Left hindlimb (tissue), 1 donor: ENCODE results near the gene CXCL13.
"Not testable (repeated sequence)": the region's sequence is repeated elsewhere in the genome, so short reads cannot be mapped to it uniquely, and the experiment has no call there.

Experiments used
- DNase-seq: peaks from one replicate; pipeline ENCODE4 v3.0.0-alpha.2; 2018

Gene CXCL13, protein sequence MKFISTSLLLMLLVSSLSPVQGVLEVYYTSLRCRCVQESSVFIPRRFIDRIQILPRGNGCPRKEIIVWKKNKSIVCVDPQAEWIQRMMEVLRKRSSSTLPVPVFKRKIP

DNA sequence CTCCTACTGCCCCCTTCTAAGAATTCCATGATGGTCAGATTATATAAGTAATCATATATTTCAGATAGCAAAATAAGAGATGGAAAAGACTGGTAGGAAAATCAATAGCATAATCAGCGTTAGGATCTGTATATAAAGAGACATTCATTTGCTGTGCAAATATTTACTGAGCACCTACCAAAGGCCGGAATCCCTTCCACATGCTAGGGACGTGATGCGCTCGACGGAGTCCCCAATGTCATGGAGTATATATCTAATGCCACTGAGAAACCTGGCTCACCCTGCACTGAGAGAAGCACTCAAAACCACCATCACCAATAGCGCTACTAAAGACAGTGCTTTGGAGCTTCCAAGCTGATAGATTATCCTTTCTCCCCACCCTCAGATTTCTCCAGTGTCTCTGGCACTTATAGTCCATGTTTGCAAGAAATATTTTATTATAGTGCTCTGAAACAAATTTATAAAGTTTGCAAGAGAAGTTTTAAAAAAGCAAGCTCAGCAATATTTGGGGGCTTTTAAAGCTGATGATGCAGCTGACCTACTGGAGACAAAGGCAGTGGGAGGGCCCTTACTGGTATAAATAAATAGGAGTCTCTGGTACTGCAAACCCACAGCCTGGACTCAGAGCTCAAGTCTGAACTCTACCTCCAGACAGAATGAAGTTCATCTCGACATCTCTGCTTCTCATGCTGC is at the start of gene CXCL13:
CXCL13 (plus strand) TSS at position 611 of the 693 bp plus-strand sequence; CDS start at position 657, 46 bp downstream.
- DNase-seq = no peak

DNA sequence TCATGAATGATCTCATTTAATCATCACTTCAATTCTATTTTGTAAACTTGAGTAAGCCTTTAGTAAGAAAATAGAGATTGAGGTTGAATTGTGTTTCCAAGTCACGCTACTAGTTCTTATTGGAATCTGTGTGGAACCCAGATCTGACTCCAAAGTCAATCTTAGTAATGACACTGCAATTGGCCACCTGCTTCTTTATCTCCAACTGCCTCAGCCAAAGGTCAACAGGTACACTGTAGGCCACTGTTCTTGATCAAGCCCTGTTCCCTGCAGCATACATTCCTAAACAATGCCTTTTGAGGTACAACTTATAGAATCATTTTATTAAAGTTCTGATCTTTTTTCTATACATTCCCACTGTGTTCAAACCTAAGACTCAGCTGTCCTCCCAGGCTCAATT is 45.5 kb upstream of the CXCL13 start:
- no peak for DNase-seq

DNA sequence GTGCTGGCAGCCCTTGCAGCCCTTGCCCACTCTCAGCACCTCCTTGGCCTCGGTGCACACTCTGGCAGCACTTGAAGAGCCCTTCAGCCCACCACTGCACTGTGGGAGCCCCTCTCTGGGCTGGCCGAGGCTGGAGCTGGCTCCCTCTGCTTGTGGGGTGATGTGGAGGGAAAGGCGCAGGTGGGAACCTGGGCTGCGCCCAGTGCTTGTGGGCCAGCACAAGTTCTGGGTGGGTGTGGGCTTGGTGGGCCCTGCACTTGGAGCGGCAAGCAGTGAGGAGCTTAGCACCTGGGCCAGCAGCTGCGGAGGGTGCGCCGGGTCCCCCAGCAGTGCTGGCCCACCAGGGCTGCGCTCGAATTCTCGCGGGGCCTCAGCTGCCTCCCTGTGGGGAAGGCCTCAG is 43.9 kb upstream of the CXCL13 start:
- DNase-seq = not testable (repeated sequence)

DNA sequence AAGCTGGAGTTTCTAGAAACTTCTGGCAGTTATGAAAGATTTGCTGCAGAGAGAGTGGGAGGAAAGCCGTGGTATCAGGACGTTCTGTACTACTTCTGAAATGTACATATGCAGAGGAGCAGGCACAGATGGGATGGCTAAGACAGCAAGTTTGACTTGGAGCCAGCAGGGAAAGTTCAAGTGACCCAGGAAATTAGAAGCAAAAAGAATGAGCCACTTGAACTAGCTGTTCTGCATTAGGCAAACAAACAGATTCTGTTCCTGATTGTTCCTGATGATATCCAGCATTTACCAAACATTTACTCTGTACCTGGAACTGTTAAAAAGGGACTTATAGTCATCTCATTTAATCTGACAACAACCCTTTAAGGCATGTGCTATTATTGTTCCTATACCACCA is 41.4 kb upstream of the CXCL13 start:
- no peak for DNase-seq

DNA sequence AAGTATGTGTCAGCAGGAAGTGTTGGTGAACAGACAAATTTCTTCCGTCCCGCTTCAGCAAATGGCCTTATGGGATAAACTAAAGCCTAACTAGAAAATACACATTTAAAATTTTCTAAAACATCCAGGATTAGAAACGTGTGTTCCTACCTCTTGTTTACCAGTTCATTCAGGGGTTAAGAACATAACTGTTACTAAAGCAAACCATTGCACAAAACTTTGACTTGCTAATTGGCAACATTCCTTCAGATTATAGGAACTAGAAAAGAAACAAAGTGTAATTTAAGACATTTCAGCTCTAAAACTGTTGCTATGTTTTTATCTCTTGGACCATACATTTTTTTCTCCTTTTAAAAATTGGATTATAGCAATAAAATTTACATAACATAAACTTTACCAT is 39.5 kb upstream of the CXCL13 start:
- no peak for DNase-seq

DNA sequence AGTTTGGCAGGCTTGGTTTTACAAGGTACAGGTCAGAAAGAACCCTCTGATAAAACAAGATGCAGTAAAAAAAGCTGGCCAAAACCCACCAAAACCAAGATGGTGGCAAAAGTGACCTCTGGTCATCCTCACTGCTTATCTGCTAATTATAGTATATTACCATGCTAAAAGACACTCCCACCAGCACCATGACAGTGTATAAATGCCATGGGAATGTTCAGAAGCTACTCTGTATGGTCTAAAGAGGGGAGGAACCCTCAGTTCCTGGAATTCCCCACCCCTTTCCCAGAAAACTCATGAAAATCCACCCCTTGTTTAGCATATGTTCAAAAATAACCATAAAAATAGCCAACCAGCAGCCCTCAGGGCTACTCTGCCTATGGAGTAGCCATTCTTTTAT is 38.1 kb upstream of the CXCL13 start:
- no peak for DNase-seq

DNA sequence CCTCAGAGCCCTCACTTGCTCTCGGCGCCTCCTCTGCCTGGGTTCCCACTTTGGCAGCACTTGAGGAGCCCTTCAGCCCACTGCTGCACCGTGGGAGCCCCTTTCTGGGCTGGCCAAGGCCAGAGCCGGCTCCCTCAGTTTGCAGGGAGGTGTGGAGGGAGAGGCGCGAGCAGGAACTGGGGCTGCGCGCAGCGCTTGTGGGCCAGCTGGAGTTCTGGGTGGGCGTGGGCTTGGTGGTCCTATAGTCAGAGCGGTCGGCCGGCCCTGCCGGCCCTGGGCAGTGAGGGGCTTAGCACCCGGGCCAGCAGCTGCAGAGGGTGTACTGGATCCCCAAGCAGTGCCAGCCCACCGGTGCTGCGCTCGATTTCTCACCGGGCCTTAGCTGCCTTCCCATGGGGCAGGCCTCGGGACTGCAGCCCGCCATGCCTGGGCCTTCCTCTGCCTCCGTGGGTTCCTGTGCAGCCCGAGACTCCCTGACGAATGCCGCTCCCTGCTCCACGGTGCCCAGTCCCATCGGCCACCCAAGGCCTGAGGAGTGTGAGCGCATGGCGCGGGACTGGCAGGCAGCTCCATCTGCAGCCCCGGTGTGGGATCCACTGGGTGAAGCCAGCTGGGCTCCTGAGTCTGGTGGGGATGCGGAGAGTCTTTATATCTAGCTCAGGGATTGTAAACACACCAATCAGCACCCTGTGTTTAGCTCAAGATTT is 35.0 kb upstream of the CXCL13 start:
- not testable (repeated sequence) for DNase-seq

DNA sequence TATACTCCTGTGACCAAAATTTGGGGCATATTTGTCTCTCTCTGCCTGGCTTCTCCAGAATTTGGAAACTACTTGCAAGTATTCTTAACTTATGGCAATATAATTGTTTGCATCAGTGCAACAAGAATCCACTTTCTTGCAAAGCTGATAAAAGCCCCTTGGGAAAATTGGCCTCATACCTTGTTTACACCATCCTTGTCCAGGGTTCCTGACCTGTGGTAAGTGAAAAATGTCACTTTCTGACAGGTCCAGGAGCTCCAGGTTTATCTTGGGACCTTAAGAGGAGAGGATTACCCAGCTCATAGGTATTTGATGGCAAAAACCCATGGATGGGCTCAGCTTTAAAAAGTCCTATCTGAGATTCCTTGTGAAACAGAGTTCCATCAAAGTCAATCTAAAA is 29.3 kb upstream of the CXCL13 start:
- no peak for DNase-seq

DNA sequence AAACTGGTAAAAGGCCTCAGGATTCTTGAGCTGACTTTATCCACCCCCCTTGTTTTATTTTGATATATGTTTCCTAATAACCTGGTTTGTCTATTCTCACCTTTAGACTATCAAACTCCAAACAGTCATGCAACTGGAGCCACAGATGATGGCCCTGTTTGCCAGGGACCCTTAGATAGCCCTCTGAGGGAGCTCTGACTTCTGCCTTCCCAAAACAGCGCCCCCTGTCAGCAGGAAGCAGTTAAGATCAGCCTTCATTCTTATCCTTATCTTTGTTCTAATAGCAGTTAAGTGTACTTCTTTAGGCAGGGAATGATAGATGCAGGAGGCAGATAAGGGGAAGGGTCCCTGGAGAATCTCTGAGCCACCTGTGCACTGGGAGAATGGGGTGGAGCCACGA is 27.5 kb upstream of the CXCL13 start:
- no peak for DNase-seq

DNA sequence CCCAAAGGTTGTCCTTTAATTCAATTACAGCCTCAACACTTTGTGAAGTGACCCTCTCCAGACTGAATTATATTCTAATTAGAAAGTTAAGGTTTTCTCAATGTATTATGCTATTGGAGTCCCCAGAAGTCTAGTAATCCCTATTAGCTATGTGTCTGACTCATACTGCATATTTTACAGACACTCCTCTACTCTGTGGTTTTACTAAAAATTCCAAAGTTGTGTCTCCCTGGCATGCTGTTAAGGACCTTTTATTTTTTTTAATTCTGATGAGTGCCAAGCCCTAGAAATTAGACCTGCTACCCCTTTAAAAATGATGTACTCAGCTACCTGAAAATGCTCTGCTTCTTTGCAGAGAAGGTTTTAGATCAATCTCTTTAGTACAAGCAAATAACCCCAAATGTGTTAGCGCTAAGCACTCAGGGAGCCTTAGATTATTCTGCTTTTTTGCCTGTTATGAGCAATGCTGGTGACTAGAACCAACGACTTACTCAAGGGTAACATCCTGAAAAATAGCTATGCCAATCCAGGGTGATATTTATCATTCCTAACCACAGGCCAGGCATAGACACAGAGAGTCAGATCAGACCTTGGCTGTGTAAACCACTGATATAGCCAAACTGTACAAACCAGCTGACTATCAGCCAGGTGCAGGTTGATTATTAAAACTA is 26.1 kb upstream of the CXCL13 start:
- DNase-seq = no peak

DNA sequence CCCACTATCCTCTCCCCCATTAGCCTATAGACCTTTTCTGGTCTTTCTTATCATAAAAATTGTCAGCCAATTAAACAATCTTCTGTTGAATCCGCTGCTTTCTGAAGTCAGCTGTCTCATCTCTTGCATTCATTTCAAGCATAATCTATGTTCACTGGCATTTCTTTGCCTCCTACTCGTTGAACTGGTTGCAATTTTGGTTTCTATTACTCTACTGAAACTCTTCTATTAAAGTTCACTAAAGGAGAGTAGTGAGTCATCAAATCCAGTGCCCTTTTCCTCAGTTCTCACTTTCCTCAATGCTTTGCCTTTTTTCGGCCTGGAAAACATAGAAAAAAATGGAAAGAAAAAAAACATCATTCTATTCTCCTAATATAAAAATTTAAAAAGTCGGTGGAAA is 23.9 kb upstream of the CXCL13 start:
- no peak for DNase-seq

DNA sequence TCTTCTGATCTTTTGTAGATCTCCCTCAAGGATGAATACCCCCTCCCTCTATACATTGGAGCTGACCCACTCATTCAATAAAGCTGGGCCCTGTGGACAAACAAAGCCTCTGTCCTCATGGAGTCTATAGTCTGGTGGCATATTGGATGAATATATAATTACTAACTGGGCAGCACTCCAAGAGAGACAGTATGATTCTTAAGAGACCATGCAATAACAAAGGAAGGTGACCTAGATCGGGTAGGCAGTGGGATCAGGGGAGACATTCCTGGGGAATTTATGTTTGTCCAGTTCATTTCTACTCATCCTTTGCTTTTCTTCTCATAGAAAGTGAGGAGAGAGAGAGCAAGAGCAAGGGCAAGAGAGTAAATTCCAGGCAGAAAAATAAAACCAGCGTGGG is 23.5 kb upstream of the CXCL13 start:
- no peak for DNase-seq

DNA sequence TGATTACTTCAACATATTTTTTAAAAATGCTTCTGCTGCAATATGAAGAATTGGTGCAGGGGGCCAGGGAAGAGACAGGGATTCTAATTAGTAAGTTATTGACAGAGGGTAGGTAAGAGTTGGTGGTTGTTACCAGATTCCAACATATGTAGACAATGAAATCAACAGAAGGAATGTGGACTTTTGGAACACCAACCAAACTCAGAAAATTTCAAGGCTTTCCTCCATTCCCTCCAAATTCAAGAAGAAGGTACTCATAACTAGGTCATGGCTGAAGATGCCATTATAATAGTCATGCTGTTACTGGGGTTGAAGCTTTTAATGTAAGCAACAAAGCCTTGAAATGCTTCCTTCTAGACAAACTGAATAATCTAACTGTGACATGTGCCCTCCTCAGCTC is 22.9 kb upstream of the CXCL13 start:
- no peak for DNase-seq

DNA sequence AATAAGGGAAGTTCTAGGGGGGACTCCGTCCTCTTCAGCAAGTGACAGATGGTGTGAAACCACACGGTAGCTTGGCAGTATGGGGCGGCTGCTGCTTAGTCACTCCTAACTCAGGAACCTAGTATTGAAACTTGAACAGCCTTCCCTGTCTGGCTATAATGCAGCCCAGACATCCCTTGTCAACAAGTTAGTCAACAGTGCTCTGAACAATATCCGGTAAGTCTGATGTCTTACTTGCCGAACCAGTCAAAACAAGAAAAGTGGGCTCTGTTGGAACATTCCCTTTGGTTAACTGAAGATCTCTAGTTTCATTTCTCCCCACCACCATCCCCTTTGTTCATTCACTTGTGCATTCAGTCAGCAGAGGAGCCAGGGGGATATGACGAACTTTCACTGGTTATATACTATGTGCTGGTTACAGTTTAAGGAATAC is 18.7 kb upstream of the CXCL13 start:
- no peak for DNase-seq

DNA sequence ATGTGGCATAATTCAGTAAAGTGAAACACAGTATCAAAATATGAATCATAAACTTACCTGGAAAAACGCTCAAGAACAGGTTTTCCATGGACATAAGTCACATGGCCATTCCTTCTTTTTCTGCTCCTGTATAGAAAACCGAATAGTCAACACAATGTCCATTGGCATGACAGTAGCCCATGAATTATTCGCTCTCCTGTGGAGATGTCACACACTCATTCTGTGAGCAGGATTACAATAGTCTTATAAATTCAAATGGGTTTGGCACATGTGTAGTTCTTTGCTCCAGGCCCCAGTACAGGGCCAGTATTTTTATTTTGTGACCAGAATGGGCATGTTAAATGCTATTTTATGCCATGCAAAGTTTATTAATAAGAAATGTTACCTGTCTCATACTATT is 15.1 kb upstream of the CXCL13 start:
- no peak for DNase-seq

DNA sequence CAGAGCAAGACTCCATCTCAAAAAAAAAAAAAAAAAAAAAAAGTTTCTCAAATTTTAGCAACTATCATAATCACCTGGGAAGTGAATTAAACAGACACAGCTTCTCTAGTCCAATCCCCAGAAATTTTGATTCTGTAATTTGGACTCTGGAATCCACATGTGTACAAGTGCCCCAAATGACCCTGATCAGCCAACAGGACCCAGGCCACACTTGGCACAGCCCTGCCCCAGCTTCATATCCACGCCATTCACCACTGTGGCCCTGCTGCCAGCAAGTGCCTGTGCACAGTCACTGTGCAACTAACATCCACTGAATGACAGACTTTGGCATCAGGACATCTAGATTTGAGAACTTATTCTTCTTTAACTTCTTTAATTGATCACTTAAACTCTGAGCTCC is 14.1 kb upstream of the CXCL13 start:
- DNase-seq = no peak

DNA sequence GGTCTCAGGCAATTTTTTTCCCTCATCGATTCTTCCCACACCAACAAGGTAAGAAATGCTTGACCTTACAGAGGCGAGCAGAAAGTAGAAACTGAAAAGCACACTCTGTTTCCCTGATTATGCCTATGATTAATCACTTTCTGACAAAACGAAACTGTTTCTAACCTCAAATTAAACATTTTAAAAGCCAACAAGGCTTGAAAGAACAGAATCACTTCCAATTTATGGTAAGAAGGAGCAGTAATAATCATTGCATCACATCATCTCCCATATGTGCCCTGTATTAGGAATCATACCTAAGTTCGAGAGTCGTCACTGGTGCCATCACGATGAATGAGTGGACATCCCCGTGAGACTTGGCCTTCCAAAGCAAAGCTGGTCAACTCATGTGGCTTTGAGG is 12.5 kb upstream of the CXCL13 start:
- DNase-seq = no peak

DNA sequence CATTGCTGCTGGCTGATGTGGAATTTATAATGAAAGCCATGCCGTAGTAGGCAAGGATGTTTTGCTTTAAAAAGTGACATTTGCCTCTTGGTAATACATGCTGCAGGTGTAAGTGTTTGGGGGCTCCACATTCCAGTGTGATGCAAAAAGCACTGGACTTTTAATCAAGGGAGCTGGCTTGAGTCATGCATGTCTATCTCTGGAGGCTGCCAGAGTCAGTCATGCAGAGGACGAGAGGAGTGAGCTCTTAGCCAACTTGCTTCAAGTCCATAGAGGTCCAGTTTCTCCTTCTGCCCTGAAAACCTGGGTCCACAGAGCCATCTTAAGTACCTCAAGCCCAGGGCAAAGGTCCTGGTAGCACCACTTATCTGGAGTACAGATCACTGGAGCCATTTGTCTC is 11.6 kb upstream of the CXCL13 start:
- no peak for DNase-seq

DNA sequence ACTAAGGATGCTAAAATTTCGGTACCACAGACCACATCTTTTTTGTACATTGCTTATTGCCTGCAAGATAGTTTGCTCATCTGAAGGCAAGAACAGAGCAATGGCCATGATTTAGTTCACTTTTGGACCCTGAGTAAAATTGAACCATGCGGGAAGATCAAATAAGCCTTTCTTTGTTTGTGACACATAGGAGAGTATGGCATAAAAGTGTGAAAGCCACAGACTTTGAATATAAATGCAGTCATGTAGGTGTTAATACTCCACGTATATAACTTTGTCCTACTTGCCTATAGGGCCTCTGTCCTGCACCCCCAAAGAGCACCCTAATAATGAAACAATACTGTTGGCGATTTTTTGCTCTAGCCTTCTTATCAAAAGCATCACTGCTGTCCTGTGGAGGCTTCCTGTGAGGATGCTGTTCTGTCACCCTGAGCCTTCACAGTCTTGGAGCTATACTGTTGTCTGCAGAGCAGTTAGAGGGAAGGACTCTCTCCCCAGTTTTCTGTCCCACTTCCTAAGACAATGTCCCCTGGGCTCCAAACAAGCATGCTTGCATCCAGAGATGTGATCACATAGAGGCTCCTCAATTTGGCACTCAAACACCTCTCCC is 10.2 kb upstream of the CXCL13 start:
- DNase-seq = no peak

DNA sequence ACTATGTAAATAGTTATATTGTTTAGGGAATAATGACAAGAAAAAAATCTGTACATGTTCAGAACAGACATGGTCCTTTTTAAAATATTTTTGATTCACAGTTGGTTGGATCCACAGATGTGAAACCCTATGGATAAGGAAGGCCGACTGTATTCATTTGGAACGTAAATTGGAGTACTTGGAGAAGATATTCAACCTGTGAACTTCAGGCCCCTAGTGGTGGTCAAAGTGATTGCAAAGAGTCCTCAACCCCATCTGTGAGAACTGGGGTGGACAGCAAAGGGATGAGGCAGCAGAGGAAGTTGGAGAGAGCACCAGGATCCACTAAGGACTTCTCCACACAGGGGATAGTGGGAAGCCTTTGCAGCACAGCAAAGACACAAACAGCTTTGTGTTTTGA is 6.2 kb upstream of the CXCL13 start:
- DNase-seq = no peak

DNA sequence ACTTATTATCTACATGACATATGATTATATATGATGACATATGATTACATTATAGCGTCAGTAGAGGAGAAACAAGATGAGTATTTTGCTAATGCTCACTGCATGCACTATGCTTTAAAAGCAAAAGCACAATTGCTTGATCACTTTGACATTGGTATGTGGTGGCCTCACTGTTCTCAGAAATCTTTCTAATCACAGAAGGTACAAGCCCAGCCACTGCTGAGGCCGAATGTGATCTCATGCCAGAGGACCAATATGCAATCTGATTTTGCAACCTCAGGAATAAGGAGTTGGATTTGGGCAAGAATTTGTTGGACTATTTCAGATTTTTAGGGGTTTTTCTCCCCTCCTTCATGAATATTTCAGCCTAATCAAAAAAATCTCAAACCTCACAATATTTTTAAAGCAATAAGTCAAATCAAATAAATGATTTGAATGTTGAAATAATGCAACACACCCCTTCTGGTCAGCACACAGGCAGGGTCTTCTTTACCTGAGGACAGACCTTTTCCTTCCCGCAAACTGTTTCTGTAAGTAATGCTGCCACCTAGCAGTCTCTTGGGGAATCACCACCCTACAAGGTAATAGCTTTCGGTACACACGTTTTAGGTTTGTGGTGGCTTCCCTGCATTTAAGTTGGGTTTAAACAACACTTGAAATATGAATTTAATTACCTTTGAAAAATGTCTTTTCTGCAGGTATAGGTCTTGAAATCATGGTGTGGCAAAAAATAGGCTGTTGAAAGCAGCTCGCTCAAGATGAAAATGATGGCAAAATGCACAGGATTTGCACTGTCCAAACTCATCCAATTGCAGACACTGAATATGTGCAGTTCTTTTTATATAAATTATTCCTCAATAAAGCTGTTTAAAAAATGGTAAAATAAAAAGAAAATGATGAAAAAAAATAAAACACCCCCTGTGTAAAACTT is 4.8 kb upstream of the CXCL13 start:
- no peak for DNase-seq

DNA sequence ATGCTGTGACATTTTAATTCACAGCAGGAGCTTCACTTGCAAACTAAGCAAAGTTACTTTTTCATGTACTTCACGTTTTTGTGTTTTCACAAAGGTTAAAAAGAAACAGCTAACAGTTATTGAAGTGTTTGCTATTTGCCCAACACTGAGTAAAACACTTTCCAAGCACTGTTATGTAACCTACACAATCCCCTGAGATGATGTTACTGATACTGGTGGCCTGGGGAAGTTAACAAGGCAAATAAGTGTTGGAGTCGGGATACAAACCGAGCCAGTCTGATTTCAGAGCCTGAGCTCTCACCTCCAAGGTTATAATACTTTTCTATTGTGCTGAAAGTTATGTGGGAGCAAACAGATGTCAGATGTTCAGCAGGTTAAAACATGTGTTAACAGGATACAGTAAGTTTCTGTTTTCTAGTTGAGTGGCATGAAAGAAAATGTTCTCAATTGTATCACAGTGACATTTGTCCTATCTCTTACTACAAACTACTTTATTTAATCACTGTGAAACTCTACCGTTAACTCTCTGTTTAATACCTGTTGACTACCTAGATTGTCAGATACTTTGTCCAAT is 3.9 kb upstream of the CXCL13 start:
- DNase-seq = no peak
